IMR-90 (cell line): Measurements from ENCODE around the gene CCDC88C.

Experiments used
- MAFK ChIP-seq: IDR thresholded peaks from 2 replicates; pipeline ENCODE4 v1.6.1; 2012; ENCODE audit warnings: low read depth, low read length, improper control_type of control experiment
- MXI1 ChIP-seq: IDR thresholded peaks from 2 replicates; pipeline ENCODE4 v1.6.1; 2012; ENCODE audit warnings: low read depth, mild to moderate bottlenecking, low read length, moderate library complexity, borderline replicate concordance
- POLR2A ChIP-seq: IDR thresholded peaks from 2 replicates; pipeline ENCODE4 v1.6.1; 2012; ENCODE audit warnings: mild to moderate bottlenecking, low read depth, low read length
- TF ChIP-seq, protein P1 (sequence below): conservative IDR thresholded peaks from 2 replicates; pipeline ENCODE4 v1.5.1; 2012; ENCODE audit warnings: mild to moderate bottlenecking, low read depth, low read length, improper control_type of control experiment
- TF ChIP-seq, protein P2 (sequence below): fragments of 150-350 bp; IDR thresholded peaks from 2 replicates; pipeline ENCODE4 v1.6.1; 2017; ENCODE audit warnings: mild to moderate bottlenecking, antibody characterized with exemption, low read length, low read depth

DNA sequence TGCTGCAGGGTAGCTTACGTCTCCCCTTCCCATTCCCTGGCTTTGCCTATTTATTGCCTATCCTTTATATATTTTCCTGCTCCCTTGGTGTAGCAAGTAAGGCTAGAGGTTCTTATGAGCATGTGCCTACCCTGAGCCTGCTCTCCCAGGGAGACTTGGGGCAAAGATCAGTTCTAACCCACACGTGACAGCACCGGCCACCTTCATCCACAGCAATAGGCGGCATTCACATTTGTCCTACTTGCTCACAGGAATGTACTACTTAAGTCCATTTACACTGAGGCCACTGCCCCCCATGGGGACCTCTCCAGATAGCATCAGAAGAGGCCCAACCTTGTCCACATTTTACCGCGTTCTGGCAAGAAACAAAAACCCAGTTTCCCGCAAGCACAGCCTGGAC lies 181.8 kb downstream of the CCDC88C start:
- no peak for TF ChIP-seq MAFK
- TF ChIP-seq, protein P1, sequence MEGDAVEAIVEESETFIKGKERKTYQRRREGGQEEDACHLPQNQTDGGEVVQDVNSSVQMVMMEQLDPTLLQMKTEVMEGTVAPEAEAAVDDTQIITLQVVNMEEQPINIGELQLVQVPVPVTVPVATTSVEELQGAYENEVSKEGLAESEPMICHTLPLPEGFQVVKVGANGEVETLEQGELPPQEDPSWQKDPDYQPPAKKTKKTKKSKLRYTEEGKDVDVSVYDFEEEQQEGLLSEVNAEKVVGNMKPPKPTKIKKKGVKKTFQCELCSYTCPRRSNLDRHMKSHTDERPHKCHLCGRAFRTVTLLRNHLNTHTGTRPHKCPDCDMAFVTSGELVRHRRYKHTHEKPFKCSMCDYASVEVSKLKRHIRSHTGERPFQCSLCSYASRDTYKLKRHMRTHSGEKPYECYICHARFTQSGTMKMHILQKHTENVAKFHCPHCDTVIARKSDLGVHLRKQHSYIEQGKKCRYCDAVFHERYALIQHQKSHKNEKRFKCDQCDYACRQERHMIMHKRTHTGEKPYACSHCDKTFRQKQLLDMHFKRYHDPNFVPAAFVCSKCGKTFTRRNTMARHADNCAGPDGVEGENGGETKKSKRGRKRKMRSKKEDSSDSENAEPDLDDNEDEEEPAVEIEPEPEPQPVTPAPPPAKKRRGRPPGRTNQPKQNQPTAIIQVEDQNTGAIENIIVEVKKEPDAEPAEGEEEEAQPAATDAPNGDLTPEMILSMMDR: no peak
- TF ChIP-seq, protein P2, sequence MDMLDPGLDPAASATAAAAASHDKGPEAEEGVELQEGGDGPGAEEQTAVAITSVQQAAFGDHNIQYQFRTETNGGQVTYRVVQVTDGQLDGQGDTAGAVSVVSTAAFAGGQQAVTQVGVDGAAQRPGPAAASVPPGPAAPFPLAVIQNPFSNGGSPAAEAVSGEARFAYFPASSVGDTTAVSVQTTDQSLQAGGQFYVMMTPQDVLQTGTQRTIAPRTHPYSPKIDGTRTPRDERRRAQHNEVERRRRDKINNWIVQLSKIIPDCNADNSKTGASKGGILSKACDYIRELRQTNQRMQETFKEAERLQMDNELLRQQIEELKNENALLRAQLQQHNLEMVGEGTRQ: no peak
- no peak for TF ChIP-seq POLR2A
- no peak for TF ChIP-seq MXI1
